T-helper 2 cell treated with Interferon-gamma antibody and Interleukin-4, amounts not matched to agents 5 μg/mL and 100 μg/mL, for 36 hours (primary cell): ENCODE results near the gene GGNBP2.
"Not testable (repeated sequence)": the region's sequence is repeated elsewhere in the genome, so short reads cannot be mapped to it uniquely, and the experiment has no call there.

Experiments
- DNase-seq: peaks from one replicate; pipeline ENCODE4 v3.0.0; 2021; ENCODE audit warnings: low spot score
- H3K27ac Mint-ChIP-seq: one replicate; pipeline ENCODE4 v1.8.0; 2021; ENCODE audit warnings: mild to moderate bottlenecking, mixed read lengths
- H3K27me3 Mint-ChIP-seq: one replicate; pipeline ENCODE4 v1.8.0; 2021; ENCODE audit warnings: low read depth, mixed read lengths
- H3K36me3 Mint-ChIP-seq: one replicate; pipeline ENCODE4 v1.8.0; 2021; ENCODE audit warnings: low read depth, mixed read lengths
- H3K4me1 Mint-ChIP-seq: one replicate; pipeline ENCODE4 v1.8.0; 2021; ENCODE audit warnings: low read depth, mixed read lengths
- H3K4me3 Mint-ChIP-seq: one replicate; pipeline ENCODE4 v1.8.0; 2022; ENCODE audit warnings: mild to moderate bottlenecking, moderate library complexity, mixed read lengths
- H3K9me3 Mint-ChIP-seq: one replicate; pipeline ENCODE4 v1.8.0; 2021; ENCODE audit warnings: mixed read lengths

Gene GGNBP2

DNA sequence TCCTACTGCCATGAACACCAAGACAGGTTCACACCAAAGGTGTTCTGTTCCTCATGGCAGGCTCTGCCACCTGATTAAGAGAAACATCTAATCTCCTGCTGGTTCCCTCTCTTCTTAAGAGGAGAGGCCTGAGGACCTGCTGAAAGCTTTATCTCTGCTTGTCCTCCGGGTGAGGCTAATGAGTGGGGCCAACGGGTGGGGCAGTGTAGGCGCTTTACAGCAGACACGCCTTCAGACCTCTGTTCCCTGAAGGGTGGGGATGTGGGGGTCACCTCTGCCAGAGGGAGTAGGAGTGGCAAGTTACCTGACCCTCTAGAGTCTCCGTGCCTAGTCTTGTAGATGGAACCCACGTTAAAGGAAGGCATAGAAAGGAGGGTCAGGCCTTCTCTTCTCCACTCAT is 52.5 kb downstream of the GGNBP2 start:
- no peak overlapping the region for H3K27ac Mint-ChIP-seq
- H3K9me3 Mint-ChIP-seq = no peaks in the 10 kb centered on the region

DNA sequence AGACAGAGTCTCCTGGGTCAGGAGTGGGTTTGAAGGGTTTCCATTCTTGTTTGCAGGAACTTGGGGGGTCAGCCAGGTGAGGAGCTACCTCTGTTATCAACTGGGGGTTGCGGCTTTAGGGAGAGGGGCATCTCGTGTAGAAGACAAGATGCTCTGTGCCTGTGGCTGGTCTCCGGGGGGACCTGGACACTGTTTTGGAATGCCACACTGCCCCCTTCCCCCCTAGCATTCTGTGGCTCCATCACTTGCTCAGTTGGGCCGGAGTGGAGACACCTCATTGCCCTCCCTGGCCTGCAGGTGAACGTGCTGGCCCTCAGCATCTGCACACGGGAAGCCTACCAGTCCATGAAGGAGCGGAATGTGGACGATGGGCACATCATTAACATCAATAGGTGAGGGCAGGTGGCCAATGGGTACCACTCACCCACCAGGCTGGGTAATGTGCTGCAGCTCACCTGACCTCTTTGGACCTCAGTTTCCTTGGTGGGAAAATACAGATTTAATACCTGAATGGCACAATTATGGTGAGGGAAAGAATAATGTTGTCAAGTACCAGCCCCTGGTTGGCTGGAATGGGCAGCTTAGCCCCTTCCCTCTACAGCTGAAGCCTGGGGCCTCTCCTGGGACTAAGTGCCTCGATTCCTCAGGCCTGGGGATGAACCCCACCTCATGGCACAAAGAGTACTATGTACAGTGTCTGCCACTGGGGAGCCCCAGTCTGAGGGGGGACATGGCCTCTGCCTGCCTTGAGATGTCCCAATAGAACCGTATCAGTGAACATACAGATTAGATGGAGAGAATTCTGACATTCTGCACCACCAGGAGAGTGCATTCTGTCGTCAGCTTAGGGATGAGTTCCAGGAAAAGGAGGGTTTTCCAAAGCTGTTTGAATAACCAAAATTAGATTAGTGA is 53.4 kb downstream of the GGNBP2 start:
- no peaks in the 10 kb centered on the region for H3K27me3 Mint-ChIP-seq
- no peaks in the 10 kb centered on the region for H3K9me3 Mint-ChIP-seq
- H3K4me1 Mint-ChIP-seq = peaks cover 25% of the 10 kb centered on the region
- H3K36me3 Mint-ChIP-seq = peaks cover 5% of the 10 kb centered on the region
- no peak for DNase-seq
- H3K27ac Mint-ChIP-seq = no peak overlapping the region
- no peak overlapping the region for H3K4me3 Mint-ChIP-seq

More for the DNA sequence above, 52.5 kb downstream of the GGNBP2 start:
- Mint-ChIP-seq H3K4me1 (peaks cover 23% of the 10 kb centered on the region), H3K4me3 (no peak overlapping the region), H3K27me3 (no peaks in the 10 kb centered on the region), H3K36me3 (peaks cover 5% of the 10 kb centered on the region)
- no peak for DNase-seq

DNA sequence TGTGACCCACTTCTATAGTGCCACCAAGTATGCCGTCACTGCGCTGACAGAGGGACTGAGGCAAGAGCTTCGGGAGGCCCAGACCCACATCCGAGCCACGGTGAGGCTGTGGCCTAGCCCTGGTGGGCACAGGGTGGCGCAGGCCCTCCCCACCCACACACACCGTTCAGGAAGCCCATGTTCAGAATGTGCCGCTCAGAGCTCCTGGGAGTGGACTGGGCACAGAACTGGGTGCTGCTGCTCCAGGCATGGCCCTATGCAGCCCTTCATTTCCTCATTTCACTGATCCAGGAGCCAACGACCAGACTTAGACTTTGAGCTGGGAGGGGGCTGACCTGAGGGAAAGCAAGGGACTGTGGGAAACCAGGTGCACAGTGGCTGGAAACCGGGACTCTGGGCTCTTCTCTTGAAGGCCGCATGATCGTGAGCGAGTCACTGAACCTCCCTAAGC is 54.3 kb downstream of the GGNBP2 start:
- Mint-ChIP-seq H3K9me3 (no peaks in the 10 kb centered on the region), H3K27ac (no peak overlapping the region), H3K4me1 (peaks cover 22% of the 10 kb centered on the region), H3K36me3 (peaks cover 5% of the 10 kb centered on the region), H3K27me3 (no peaks in the 10 kb centered on the region), H3K4me3 (no peak overlapping the region)
- DNase-seq = no peak

DNA sequence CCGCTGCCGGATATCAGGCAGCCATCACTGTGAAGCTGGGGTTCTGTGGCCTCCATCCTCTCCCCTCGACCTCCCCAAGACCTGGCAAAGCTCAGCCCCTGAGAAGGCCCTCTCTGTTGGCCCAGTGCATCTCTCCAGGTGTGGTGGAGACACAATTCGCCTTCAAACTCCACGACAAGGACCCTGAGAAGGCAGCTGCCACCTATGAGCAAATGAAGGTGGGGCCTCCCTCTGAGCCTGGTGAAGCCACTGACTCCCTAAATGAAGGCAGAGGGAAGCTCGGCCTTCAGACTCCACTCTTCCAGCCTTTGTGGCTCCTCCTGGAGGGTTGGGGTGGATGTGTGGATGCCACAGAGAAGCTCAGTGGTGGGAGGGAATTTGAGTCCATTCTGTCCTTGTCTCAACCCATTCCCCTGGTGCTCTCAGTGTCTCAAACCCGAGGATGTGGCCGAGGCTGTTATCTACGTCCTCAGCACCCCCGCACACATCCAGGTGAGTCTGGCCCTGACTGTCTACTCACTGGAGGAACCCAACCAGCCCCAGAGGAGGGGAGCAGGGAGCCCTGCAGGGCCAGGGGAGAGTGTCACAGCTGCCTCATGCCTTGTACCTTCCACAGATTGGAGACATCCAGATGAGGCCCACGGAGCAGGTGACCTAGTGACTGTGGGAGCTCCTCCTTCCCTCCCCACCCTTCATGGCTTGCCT is 55.0 kb downstream of the GGNBP2 start:
- Mint-ChIP-seq H3K27me3 (no peaks in the 10 kb centered on the region), H3K9me3 (no peaks in the 10 kb centered on the region), H3K4me1 (peaks cover 24% of the 10 kb centered on the region), H3K27ac (no peak overlapping the region), H3K4me3 (no peak overlapping the region), H3K36me3 (peaks cover 5% of the 10 kb centered on the region)
- DNase-seq = no peak

DNA sequence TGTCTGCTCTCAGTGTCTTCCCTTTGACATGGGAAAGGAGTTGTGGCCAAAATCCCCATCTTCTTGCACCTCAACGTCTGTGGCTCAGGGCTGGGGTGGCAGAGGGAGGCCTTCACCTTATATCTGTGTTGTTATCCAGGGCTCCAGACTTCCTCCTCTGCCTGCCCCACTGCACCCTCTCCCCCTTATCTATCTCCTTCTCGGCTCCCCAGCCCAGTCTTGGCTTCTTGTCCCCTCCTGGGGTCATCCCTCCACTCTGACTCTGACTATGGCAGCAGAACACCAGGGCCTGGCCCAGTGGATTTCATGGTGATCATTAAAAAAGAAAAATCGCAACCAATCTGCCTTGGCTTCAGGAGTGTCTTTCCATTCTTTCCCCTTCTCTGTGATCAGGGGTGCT is 55.7 kb downstream of the GGNBP2 start:
- H3K36me3 Mint-ChIP-seq = peaks cover 3% of the 10 kb centered on the region
- H3K4me1 Mint-ChIP-seq = peaks cover 24% of the 10 kb centered on the region
- H3K27me3 Mint-ChIP-seq = no peaks in the 10 kb centered on the region
- H3K9me3 Mint-ChIP-seq = no peaks in the 10 kb centered on the region
- peak overlapping the region; percentile 91 for H3K27ac Mint-ChIP-seq
- H3K4me3 Mint-ChIP-seq = peak overlapping the region; percentile 90
- DNase-seq = no peak

DNA sequence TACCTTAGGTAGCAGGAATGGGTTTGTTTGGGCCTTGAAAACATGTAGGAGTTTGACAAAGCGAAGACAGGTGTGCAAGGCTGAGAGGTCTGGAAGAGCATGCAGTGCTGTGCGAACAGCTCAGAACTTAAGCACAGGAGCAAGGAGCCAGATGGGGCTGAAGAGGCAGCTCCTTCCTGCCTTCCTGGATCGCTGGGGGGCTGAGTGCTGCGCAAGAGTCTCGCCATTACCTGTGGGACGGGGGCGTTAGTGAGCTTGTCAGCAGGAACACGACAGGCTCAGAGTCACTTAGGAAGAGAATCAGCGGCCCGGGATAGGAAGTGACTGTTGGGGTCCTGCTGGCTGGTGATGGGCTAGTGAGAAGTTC is 56.2 kb downstream of the GGNBP2 start:
- peaks cover 28% of the 10 kb centered on the region for H3K4me1 Mint-ChIP-seq
- no peak for DNase-seq
- peak overlapping the region; percentile 91 for H3K27ac Mint-ChIP-seq
- no peaks in the 10 kb centered on the region for H3K9me3 Mint-ChIP-seq
- H3K27me3 Mint-ChIP-seq = no peaks in the 10 kb centered on the region
- H3K36me3 Mint-ChIP-seq = peaks cover 3% of the 10 kb centered on the region
- H3K4me3 Mint-ChIP-seq = peak overlapping the region; percentile 90

DNA sequence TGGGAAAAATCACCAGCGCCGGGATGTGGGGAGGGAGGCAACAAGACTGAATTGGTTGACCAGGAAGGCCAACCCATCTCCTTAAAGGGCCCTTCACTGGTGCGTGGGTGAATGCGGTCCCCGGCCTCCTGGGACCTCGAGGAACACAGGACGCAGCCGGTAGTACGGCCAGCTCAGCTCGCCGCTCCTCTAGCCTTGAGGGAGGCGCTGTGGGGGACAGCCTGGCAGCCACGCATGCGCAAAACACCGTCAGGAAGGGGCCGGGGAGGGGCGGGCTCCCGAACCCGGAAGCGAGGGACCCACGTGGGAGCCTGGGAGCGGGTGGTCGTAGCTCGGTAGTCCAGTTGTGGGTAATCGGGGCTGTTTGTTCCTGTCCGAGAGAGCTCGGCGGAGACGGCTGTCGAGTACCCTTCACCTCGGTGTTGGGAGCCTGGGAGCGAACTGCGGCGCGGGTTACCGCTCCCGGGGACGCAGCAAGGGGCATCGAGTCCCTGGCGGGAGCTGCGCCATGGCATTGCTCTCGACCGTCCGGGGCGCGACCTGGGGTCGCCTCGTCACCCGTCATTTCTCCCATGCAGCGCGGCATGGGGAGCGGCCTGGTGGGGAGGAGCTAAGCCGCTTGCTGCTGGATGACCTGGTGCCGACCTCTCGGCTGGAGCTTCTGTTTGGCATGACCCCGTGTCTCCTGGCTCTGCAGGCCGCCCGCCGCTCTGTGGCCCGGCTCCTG is 56.7 kb downstream of the GGNBP2 start, which contains the start of gene MRM1:
Gene MRM1 (plus strand): TSS at position 281 of the 727 bp plus-strand sequence. CDS start 228 bp downstream, at position 509.
- H3K9me3 Mint-ChIP-seq = no peaks in the 10 kb centered on the region
- peak within 1 kb of the TSS; percentile 91 for H3K27ac Mint-ChIP-seq

DNA sequence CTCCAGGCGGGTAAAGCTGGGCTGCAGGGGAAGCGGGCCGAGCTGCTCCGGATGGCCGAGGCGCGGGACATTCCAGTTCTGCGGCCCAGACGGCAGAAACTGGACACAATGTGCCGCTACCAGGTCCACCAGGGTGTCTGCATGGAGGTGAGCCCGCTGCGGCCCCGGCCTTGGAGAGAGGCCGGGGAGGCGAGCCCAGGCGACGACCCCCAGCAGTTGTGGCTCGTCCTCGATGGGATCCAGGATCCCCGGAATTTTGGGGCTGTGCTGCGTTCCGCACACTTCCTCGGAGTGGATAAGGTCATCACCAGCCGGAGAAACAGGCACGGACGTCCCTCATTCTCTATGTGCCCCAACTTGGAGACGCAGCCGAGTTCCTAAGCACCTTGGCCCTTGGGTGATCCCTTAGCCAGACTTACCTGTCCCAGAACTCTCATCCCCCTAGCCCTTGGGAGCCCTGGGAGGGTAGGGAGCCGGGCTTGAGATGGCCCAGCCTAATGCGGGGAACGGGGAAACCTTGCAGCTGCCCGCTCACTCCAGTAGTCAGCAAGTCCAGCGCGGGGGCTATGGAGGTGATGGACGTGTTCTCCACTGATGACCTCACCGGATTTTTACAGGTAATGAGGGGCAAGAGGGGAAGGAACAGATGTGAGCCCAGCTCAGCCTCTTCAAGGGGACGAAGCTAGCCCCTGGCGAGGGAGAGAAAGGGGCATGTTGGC is 57.5 kb downstream of the GGNBP2 start:
- peak; percentile 13 for DNase-seq
- Mint-ChIP-seq H3K9me3 (no peaks in the 10 kb centered on the region), H3K4me1 (peaks cover 29% of the 10 kb centered on the region), H3K36me3 (peaks cover 5% of the 10 kb centered on the region), H3K27ac (peak overlapping the region; percentile 91), H3K4me3 (peak overlapping the region; percentile 90), H3K27me3 (no peaks in the 10 kb centered on the region)

More for the DNA sequence above, 56.7 kb downstream of the GGNBP2 start, which contains the start of gene MRM1:
- Mint-ChIP-seq H3K4me3 (peak within 1 kb of the TSS; percentile 90), H3K4me1 (peaks cover 29% of the 10 kb centered on the region), H3K36me3 (peaks cover 5% of the 10 kb centered on the region), H3K27me3 (no peaks in the 10 kb centered on the region)
- DNase-seq = peak; percentile 84

DNA sequence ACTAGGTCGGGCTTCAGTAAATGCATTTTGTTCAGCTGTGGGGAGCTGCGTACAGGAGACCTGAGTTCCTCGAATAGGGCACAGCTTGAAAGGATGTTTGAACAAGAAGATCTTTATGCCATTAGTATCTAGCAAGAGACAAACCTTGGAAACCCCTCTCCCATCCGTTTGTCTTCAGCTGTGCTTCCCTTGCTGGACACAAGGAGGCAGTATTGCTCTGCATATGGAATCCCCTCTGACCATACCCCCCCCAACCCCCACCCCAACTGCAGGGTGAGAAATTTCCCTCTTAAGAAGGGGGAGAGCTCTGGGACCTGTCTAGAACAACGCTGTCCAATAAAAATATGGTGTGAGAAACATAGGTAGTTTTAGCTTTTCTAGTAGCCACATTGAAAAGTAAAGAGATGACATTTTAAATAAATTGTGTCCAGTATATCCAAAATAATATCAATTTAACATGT is 58.2 kb downstream of the GGNBP2 start:
- peak; percentile 54 for DNase-seq
- peak overlapping the region; percentile 90 for H3K4me3 Mint-ChIP-seq
- no peaks in the 10 kb centered on the region for H3K9me3 Mint-ChIP-seq
- H3K27ac Mint-ChIP-seq = peak overlapping the region; percentile 68
- H3K4me1 Mint-ChIP-seq = peaks cover 29% of the 10 kb centered on the region
- H3K36me3 Mint-ChIP-seq = peaks cover 7% of the 10 kb centered on the region
- H3K27me3 Mint-ChIP-seq = no peaks in the 10 kb centered on the region

DNA sequence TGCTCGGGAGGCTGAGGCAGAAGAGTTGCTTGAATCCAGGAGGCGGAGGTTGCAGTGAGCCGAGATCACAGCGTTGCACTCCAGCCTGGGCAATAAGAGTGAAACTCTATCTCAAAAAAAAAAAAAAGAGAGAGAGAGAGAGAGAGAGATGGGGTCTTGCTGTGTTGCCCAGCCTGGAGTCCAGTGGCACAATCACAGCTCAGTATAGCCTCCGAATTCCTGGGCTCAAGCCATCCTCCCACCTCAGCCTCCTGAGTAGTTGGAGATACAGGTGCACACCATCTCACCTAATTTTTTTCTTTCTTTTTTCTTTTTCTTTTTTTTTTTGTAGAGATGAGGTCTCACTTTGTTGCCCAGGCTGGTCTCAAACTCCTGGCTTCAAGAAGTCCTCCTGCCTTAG is 60.3 kb downstream of the GGNBP2 start:
- H3K27ac Mint-ChIP-seq, H3K4me3 Mint-ChIP-seq, H3K36me3 Mint-ChIP-seq, H3K9me3 Mint-ChIP-seq, DNase-seq, H3K27me3 Mint-ChIP-seq: not testable (repeated sequence)
- peaks cover 29% of the 10 kb centered on the region for H3K4me1 Mint-ChIP-seq

DNA sequence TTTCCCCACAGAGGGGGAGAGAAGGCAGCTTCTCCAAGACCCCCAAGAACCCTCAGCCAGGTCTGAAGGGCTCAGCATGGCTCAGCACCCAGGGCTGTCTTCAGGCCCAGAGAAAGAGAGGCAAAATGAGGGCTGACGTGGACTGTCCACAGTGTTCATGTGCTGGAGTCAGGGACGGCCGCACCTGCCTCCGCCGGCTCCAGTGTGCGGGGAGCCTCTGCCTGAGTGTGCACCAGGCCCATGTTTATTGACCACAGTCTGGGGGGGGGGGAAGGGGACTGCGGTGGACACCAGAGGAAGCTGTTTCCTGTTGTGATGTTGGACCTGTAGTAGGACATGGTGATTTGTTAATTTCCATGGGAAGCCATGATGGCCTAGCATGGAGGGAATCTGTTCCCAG is 63.6 kb downstream of the GGNBP2 start:
- peaks cover 7% of the 10 kb centered on the region for H3K36me3 Mint-ChIP-seq
- no peak overlapping the region for H3K4me3 Mint-ChIP-seq
- H3K27ac Mint-ChIP-seq = no peak overlapping the region

DNA sequence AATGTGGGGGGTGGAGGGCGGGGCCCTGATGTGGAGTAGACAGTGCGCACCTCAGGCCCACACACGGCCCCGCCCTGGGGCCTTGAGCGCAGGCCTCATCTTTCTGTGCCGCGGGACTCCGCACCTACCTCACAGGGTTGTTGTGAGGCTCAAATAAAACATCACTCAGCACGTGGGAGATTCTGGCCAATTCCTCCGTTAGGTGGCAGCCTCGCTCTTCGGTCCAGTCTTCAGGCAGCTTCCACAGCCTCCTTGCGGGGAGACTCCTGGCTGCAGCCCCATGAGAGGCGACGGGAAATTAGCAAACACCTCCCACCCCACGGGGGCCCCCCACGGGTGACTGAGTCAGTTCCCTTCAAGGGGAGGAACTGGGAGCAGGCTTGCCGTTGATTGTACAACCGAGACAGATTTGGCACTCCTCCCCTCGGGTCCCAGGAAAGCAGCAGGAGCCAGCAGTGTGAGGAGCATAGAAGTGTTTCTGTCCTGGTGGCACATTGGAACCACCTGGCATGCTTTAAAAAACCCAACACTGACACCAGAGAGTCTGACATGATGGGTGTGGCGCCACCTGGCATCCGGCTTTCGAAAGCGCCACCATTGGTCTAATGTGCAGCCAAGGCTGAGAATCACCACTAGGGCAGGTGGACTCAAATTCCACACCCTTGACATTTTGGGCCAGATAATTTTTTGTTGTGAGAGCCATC is 64.2 kb downstream of the GGNBP2 start:
- Mint-ChIP-seq H3K36me3 (peaks cover 7% of the 10 kb centered on the region), H3K9me3 (no peaks in the 10 kb centered on the region), H3K4me3 (no peak overlapping the region), H3K27ac (no peak overlapping the region), H3K27me3 (no peaks in the 10 kb centered on the region), H3K4me1 (peaks cover 12% of the 10 kb centered on the region)
- DNase-seq = no peak

More for the DNA sequence above, 63.6 kb downstream of the GGNBP2 start:
- DNase-seq = no peak
- peaks cover 12% of the 10 kb centered on the region for H3K4me1 Mint-ChIP-seq
- no peaks in the 10 kb centered on the region for H3K9me3 Mint-ChIP-seq
- H3K27me3 Mint-ChIP-seq = no peaks in the 10 kb centered on the region

DNA sequence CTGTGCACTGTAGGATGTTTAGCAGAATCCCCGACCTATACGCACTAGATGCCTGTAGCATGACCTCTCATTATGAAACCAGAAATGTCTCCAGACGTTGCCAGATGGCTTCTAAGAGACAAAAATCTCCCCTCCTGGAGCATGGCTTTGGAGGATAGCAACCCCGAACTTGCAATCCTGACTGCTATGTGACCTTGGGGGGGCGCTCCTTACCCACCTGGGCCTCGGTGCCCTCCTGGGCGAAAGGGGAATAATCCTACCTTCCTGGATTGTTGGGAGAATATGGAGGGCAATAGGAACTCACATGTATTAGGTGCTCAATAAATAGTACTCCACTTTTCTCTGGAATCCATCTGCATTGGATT is 64.8 kb downstream of the GGNBP2 start:
- Mint-ChIP-seq H3K4me1 (peaks cover 8% of the 10 kb centered on the region), H3K9me3 (no peaks in the 10 kb centered on the region), H3K4me3 (no peak overlapping the region)

More for the DNA sequence above, 64.8 kb downstream of the GGNBP2 start:
- Mint-ChIP-seq H3K27ac (no peak overlapping the region), H3K27me3 (no peaks in the 10 kb centered on the region), H3K36me3 (peaks cover 7% of the 10 kb centered on the region)
- no peak for DNase-seq
